ENCODE results near the gene PCDH1.
A peak's percentile ranks its signal among the peaks of the same experiment; 100 is the strongest.
"Not testable (repeated sequence)": the region's sequence is repeated elsewhere in the genome, so short reads cannot be mapped to it uniquely, and the experiment has no call there.

PCDH1 gene

GRCh38 chr5:141898448-141899049 is 20.3 kb upstream of the PCDH1 start:
- no peaks in the 10 kb centered on the region for H3K9me3 ChIP-seq (ENCODE audit: insufficient read depth, low read length)
- no peak overlapping the region for H3K4me3 ChIP-seq (ENCODE audit: low read length)
- no peaks in the 10 kb centered on the region for H3K36me3 ChIP-seq (replicated peaks; ENCODE audit: low read depth, low read length)
- TF ChIP-seq, protein P1, sequence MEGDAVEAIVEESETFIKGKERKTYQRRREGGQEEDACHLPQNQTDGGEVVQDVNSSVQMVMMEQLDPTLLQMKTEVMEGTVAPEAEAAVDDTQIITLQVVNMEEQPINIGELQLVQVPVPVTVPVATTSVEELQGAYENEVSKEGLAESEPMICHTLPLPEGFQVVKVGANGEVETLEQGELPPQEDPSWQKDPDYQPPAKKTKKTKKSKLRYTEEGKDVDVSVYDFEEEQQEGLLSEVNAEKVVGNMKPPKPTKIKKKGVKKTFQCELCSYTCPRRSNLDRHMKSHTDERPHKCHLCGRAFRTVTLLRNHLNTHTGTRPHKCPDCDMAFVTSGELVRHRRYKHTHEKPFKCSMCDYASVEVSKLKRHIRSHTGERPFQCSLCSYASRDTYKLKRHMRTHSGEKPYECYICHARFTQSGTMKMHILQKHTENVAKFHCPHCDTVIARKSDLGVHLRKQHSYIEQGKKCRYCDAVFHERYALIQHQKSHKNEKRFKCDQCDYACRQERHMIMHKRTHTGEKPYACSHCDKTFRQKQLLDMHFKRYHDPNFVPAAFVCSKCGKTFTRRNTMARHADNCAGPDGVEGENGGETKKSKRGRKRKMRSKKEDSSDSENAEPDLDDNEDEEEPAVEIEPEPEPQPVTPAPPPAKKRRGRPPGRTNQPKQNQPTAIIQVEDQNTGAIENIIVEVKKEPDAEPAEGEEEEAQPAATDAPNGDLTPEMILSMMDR (IDR thresholded peaks at IDR 0.05; ENCODE audit: low read depth, low read length), result no peak
- TF ChIP-seq EZH2phosphoT487 (IDR thresholded peaks at IDR 0.05; ENCODE audit: low read depth), result no peak
- H3K27ac ChIP-seq (ENCODE audit: low read length), result no peak overlapping the region
- no peak overlapping the region for H3K9ac ChIP-seq (ENCODE audit: low read length)
- no peak overlapping the region for H2AFZ ChIP-seq (ENCODE audit: low read depth, low read length)
- no peak overlapping the region for H3K4me2 ChIP-seq (ENCODE audit: low read length)
- H3K27me3 ChIP-seq (ENCODE audit: low read depth, low read length), result no peaks in the 10 kb centered on the region
- H4K20me1 ChIP-seq (ENCODE audit: insufficient read depth, low read length), result no peaks in the 10 kb centered on the region
- H3K4me1 ChIP-seq (ENCODE audit: low read length), result no peaks in the 10 kb centered on the region
- H3K79me2 ChIP-seq (ENCODE audit: low read length), result no peaks in the 10 kb centered on the region

GRCh38 chr5:141897425-141897824 is 19.2 kb upstream of the PCDH1 start:
- H3K4me3 ChIP-seq (ENCODE audit: low read length), result no peak overlapping the region
- H3K27ac ChIP-seq (ENCODE audit: low read length), result no peak overlapping the region
- H3K9ac ChIP-seq (ENCODE audit: low read length), result no peak overlapping the region
- no peak overlapping the region for H2AFZ ChIP-seq (ENCODE audit: low read depth, low read length)
- no peak overlapping the region for H3K4me2 ChIP-seq (ENCODE audit: low read length)
- no peaks in the 10 kb centered on the region for H3K79me2 ChIP-seq (ENCODE audit: low read length)
- no peaks in the 10 kb centered on the region for H3K36me3 ChIP-seq (replicated peaks; ENCODE audit: low read depth, low read length)
- H3K4me1 ChIP-seq (ENCODE audit: low read length), result no peaks in the 10 kb centered on the region
- TF ChIP-seq EZH2phosphoT487 (IDR thresholded peaks at IDR 0.05; ENCODE audit: low read depth), result no peak
- TF ChIP-seq, protein P1 (IDR thresholded peaks at IDR 0.05; ENCODE audit: low read depth, low read length), result no peak
- H4K20me1 ChIP-seq (ENCODE audit: insufficient read depth, low read length), result no peaks in the 10 kb centered on the region
- no peaks in the 10 kb centered on the region for H3K9me3 ChIP-seq (ENCODE audit: insufficient read depth, low read length)
- H3K27me3 ChIP-seq (ENCODE audit: low read depth, low read length), result no peaks in the 10 kb centered on the region

- not testable (repeated sequence) for H3K9me3 ChIP-seq (ENCODE audit: insufficient read depth, low read length); H3K4me1 ChIP-seq (ENCODE audit: low read length); H3K27ac ChIP-seq (ENCODE audit: low read length); H3K36me3 ChIP-seq (replicated peaks; ENCODE audit: low read depth, low read length); H3K9ac ChIP-seq (ENCODE audit: low read length); H2AFZ ChIP-seq (ENCODE audit: low read depth, low read length); H3K4me2 ChIP-seq (ENCODE audit: low read length); H3K4me3 ChIP-seq (ENCODE audit: low read length); H4K20me1 ChIP-seq (ENCODE audit: insufficient read depth, low read length); H3K27me3 ChIP-seq (ENCODE audit: low read depth, low read length); H3K79me2 ChIP-seq (ENCODE audit: low read length)
These were observed 12.2 kb upstream of the PCDH1 start for GRCh38 chr5:141890429-141890828.

DNA sequence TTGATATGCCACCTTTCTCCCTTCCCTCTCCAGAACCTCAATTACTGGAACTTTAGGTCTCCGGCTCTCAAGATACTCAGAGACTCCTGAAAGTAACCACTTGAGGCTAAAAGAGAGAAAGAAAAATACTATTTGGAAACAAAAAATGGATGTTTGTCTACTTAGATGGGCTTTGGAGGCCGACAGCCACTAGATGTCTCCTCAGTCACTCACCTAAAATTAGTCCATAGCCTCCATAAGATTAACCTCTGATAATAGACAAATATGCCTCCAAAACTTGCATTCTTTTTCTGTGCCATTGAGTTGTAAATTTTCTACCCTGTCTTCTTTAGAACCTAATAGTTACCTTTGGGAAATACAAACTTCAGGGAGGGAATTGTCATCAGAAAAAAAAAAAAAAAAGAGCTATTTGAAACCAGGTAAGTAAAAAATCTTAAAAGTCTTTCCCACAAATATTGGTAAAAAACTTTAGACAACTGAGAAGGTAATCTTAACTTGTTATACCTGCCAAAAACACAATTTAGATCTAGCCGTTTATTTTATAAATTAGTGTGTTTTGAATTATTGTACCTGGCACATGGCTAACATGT is 11.2 kb upstream of the PCDH1 start:
- Histone ChIP-seq H3K4me2 (ENCODE audit: low read length) (peak overlapping the region; percentile 35), H3K79me2 (ENCODE audit: low read length) (no peaks in the 10 kb centered on the region), H3K27ac (ENCODE audit: low read length) (no peak overlapping the region), H4K20me1 (ENCODE audit: insufficient read depth, low read length) (no peaks in the 10 kb centered on the region), H3K4me3 (ENCODE audit: low read length) (no peak overlapping the region), H3K9me3 (ENCODE audit: insufficient read depth, low read length) (no peaks in the 10 kb centered on the region), H3K36me3 (replicated peaks; ENCODE audit: low read depth, low read length) (no peaks in the 10 kb centered on the region), H3K4me1 (ENCODE audit: low read length) (peaks cover 5% of the 10 kb centered on the region), H2AFZ (ENCODE audit: low read depth, low read length) (no peak overlapping the region), H3K9ac (ENCODE audit: low read length) (no peak overlapping the region), H3K27me3 (ENCODE audit: low read depth, low read length) (peaks cover 7% of the 10 kb centered on the region; the same call in 1 of the 2 replicates)
- TF ChIP-seq EZH2phosphoT487 (IDR thresholded peaks at IDR 0.05; ENCODE audit: low read depth), result no peak
- TF ChIP-seq, protein P1 (IDR thresholded peaks at IDR 0.05; ENCODE audit: low read depth, low read length), result peak; percentile 69

Data from OCI-LY3 (cell line).